Neural cell (in vitro differentiated cells): Measurements from ENCODE around the gene UMAD1. TPM values are rescaled to one million over a fixed set of nuclear protein-coding genes. Genes with fewer than 3 reads are reported as not detected.

Source experiments
- H2AFZ ChIP-seq: fragments of 200-600, 300-800 bp; sonication (generic), shearing (Covaris generic); 2 replicates; pipeline ENCODE4 v1.6.0; 2014; ENCODE audit warnings: low read depth, mild to moderate bottlenecking, antibody characterized with exemption, low read length, moderate library complexity
- H3F3A ChIP-seq: fragments of 200-600 bp; shearing (Covaris generic); 2 replicates; pipeline ENCODE4 v1.6.1; 2016; ENCODE audit warnings: mild to moderate bottlenecking, moderate library complexity, mixed read lengths, antibody characterized with exemption, low read length; ENCODE audit not compliant: insufficient read depth, poor library complexity, severe bottlenecking
- H3K27ac ChIP-seq: fragments of 200-600, 300-800 bp; sonication (generic), shearing (Covaris generic); 2 replicates; pipeline ENCODE4 v1.5.1; 2014; ENCODE audit warnings: mild to moderate bottlenecking, low read length, moderate library complexity
- H3K27me3 ChIP-seq: fragments of 300-800, 200-600 bp; sonication (generic), shearing (Covaris generic); 2 replicates; pipeline ENCODE4 v1.6.0; 2014; ENCODE audit warnings: mild to moderate bottlenecking, low read depth, low read length, moderate library complexity; ENCODE audit not compliant: insufficient read depth
- H3K36me3 ChIP-seq: fragments of 300-800, 200-600 bp; sonication (generic), shearing (Covaris generic); 2 replicates; pipeline ENCODE4 v1.5.1; 2014; ENCODE audit warnings: mild to moderate bottlenecking, antibody characterized with exemption, low read length, moderate library complexity; ENCODE audit not compliant: insufficient read depth
- H3K4me2 ChIP-seq: fragments of 300-800, 200-600 bp; sonication (generic), shearing (Covaris generic); 2 replicates; pipeline ENCODE4 v1.6.0; 2014; ENCODE audit warnings: mild to moderate bottlenecking, low read length
- H3K4me3 ChIP-seq: fragments of 300-800, 200-600 bp; sonication (generic), shearing (Covaris generic); 2 replicates; pipeline ENCODE4 v1.5.1; 2014; ENCODE audit warnings: mild to moderate bottlenecking, low read length, moderate library complexity
- H3K79me2 ChIP-seq: fragments of 200-600 bp; shearing (Covaris generic); replicated peaks from 2 replicates; pipeline ENCODE4 v1.6.0; 2014; ENCODE audit warnings: mild to moderate bottlenecking, low read length, moderate library complexity; ENCODE audit not compliant: insufficient read depth
- H3K9ac ChIP-seq: fragments of 300-800, 200-600 bp; sonication (generic), shearing (Covaris generic); 2 replicates; pipeline ENCODE4 v1.6.1; 2016; ENCODE audit warnings: mild to moderate bottlenecking, low read length, mixed read lengths
- H3K9me2 ChIP-seq: fragments of 200-600 bp; shearing (Covaris generic); 2 replicates; pipeline ENCODE4 v1.6.1; 2016; ENCODE audit warnings: mild to moderate bottlenecking, low read length, mixed read lengths; ENCODE audit not compliant: insufficient read depth
- H3K9me3 ChIP-seq: fragments of 200-600, 300-800 bp; sonication (generic), shearing (Covaris generic); 2 replicates; pipeline ENCODE4 v1.6.1; 2016; ENCODE audit warnings: mild to moderate bottlenecking, mixed run types, low read length, moderate library complexity, mixed read lengths
- H4K20me1 ChIP-seq: fragments of 200-600 bp; shearing (Covaris generic); 2 replicates; pipeline ENCODE4 v1.6.1; 2016; ENCODE audit warnings: mild to moderate bottlenecking, mixed run types; ENCODE audit not compliant: insufficient read depth
- EP300 ChIP-seq: fragments of 450-650 bp; conservative IDR thresholded peaks from 2 replicates; pipeline ENCODE4 v1.6.1; 2014; ENCODE audit warnings: antibody characterized with exemption, mild to moderate bottlenecking, moderate library complexity; ENCODE audit not compliant: poor library complexity, severe bottlenecking
- EZH2 ChIP-seq: fragments of 200-600, 300-800 bp; shearing (Covaris generic), sonication (generic); IDR thresholded peaks from 2 replicates; pipeline ENCODE4 v1.6.1; 2014; ENCODE audit warnings: antibody characterized with exemption, low read length, borderline replicate concordance, mild to moderate bottlenecking; ENCODE audit not compliant: insufficient read depth, poor library complexity, severe bottlenecking
- MXI1 ChIP-seq: fragments of 450-650 bp; conservative IDR thresholded peaks from 2 replicates; pipeline ENCODE4 v1.6.1; 2014; ENCODE audit warnings: antibody characterized with exemption, mild to moderate bottlenecking; ENCODE audit not compliant: poor library complexity, severe bottlenecking
- POLR2AphosphoS5 ChIP-seq: IDR thresholded peaks from 2 replicates; pipeline ENCODE4 v1.6.1; 2012
- RAD21 ChIP-seq: fragments of 450-650 bp; conservative IDR thresholded peaks from 2 replicates; pipeline ENCODE4 v1.6.1; 2014; ENCODE audit warnings: antibody characterized with exemption, mild to moderate bottlenecking, moderate library complexity
- SMC3 ChIP-seq: fragments of 450-650 bp; conservative IDR thresholded peaks from 2 replicates; pipeline ENCODE4 v1.6.1; 2014; ENCODE audit warnings: antibody characterized with exemption, mild to moderate bottlenecking, moderate library complexity; ENCODE audit not compliant: poor library complexity
- TAF1 ChIP-seq: IDR thresholded peaks from 2 replicates; pipeline ENCODE4 v1.6.1; 2012; ENCODE audit warnings: low read depth
- polyA plus RNA-seq: library from polyadenylated mRNA; depleted of rRNA; stranded (reverse); fragments of >200 nt; gene quantifications from 2 replicates; pipeline ENCODE4 v1.2.3, GENCODE V29; 2014
- TF ChIP-seq, protein P1 (sequence below): IDR thresholded peaks from 2 replicates; pipeline ENCODE4 v1.6.1; 2012; ENCODE audit warnings: borderline replicate concordance
- TF ChIP-seq, protein P2 (sequence below): fragments of 450-650 bp; IDR thresholded peaks from 2 replicates; pipeline ENCODE4 v1.5.1; 2014; ENCODE audit warnings: antibody characterized with exemption, mild to moderate bottlenecking, moderate library complexity; ENCODE audit not compliant: poor library complexity, severe bottlenecking

The UMAD1 gene
- polyA plus RNA-seq, 1 donor from 2014 or later = 14.7 TPM

DNA sequence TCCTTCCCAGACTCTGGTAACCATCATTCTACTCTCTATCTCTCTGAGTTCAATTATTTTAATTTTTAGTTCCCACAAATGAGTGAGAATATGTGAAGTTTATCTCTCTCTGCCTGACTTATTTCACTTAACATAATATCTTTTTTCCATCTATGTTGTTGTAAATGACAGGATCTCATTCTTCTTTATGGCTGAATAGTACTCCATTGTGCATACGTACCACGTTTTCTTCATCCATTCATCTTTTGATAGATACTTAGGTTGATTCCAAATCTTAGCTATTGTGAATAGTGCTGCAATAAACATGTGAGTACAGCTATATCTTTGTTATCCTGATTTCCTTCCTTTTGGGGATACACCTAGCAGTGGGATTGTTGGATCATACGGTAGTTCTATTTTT lies 54.0 kb downstream of the UMAD1 start:
- H3K9me3 ChIP-seq = no peaks in the 10 kb centered on the region
- no peak overlapping the region for H3K27ac ChIP-seq
- no peaks in the 10 kb centered on the region for H3K9me2 ChIP-seq
- H3K9ac ChIP-seq = no peak overlapping the region
- H3K4me2 ChIP-seq = no peak overlapping the region
- no peak overlapping the region for H2AFZ ChIP-seq
- H3K36me3 ChIP-seq = no peaks in the 10 kb centered on the region
- TF ChIP-seq, protein P1, sequence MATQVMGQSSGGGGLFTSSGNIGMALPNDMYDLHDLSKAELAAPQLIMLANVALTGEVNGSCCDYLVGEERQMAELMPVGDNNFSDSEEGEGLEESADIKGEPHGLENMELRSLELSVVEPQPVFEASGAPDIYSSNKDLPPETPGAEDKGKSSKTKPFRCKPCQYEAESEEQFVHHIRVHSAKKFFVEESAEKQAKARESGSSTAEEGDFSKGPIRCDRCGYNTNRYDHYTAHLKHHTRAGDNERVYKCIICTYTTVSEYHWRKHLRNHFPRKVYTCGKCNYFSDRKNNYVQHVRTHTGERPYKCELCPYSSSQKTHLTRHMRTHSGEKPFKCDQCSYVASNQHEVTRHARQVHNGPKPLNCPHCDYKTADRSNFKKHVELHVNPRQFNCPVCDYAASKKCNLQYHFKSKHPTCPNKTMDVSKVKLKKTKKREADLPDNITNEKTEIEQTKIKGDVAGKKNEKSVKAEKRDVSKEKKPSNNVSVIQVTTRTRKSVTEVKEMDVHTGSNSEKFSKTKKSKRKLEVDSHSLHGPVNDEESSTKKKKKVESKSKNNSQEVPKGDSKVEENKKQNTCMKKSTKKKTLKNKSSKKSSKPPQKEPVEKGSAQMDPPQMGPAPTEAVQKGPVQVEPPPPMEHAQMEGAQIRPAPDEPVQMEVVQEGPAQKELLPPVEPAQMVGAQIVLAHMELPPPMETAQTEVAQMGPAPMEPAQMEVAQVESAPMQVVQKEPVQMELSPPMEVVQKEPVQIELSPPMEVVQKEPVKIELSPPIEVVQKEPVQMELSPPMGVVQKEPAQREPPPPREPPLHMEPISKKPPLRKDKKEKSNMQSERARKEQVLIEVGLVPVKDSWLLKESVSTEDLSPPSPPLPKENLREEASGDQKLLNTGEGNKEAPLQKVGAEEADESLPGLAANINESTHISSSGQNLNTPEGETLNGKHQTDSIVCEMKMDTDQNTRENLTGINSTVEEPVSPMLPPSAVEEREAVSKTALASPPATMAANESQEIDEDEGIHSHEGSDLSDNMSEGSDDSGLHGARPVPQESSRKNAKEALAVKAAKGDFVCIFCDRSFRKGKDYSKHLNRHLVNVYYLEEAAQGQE = no peak
- TF ChIP-seq POLR2AphosphoS5 (no peak), SMC3 (no peak), EZH2 (no peak), TAF1 (no peak), EP300 (no peak), MXI1 (no peak), RAD21 (no peak)
- TF ChIP-seq, protein P2, sequence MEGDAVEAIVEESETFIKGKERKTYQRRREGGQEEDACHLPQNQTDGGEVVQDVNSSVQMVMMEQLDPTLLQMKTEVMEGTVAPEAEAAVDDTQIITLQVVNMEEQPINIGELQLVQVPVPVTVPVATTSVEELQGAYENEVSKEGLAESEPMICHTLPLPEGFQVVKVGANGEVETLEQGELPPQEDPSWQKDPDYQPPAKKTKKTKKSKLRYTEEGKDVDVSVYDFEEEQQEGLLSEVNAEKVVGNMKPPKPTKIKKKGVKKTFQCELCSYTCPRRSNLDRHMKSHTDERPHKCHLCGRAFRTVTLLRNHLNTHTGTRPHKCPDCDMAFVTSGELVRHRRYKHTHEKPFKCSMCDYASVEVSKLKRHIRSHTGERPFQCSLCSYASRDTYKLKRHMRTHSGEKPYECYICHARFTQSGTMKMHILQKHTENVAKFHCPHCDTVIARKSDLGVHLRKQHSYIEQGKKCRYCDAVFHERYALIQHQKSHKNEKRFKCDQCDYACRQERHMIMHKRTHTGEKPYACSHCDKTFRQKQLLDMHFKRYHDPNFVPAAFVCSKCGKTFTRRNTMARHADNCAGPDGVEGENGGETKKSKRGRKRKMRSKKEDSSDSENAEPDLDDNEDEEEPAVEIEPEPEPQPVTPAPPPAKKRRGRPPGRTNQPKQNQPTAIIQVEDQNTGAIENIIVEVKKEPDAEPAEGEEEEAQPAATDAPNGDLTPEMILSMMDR = no peak
- H3F3A ChIP-seq = no peaks in the 10 kb centered on the region
- H3K4me3 ChIP-seq = no peak overlapping the region
- no peaks in the 10 kb centered on the region for H3K79me2 ChIP-seq
- H3K27me3 ChIP-seq = no peaks in the 10 kb centered on the region
- H4K20me1 ChIP-seq = no peaks in the 10 kb centered on the region

GRCh38 chr7:7695111-7695817 lies 54.7 kb downstream of the UMAD1 start:
- no peaks in the 10 kb centered on the region for H3K9me3 ChIP-seq
- no peaks in the 10 kb centered on the region for H3K9me2 ChIP-seq
- H3K36me3 ChIP-seq = no peaks in the 10 kb centered on the region
- no peak overlapping the region for H3K4me2 ChIP-seq
- no peak overlapping the region for H3K9ac ChIP-seq
- no peaks in the 10 kb centered on the region for H3F3A ChIP-seq
- no peaks in the 10 kb centered on the region for H4K20me1 ChIP-seq
- no peak overlapping the region for H2AFZ ChIP-seq
- H3K27ac ChIP-seq = no peak overlapping the region
- H3K27me3 ChIP-seq = no peaks in the 10 kb centered on the region
- TF ChIP-seq RAD21 (no peak), EZH2 (no peak), POLR2AphosphoS5 (no peak)
- H3K4me3 ChIP-seq = no peak overlapping the region
- no peaks in the 10 kb centered on the region for H3K79me2 ChIP-seq
